Transverse colon (tissue), 4 donors: ENCODE measurements around the gene OLFML2A.

ENCODE experiments used
- CTCF ChIP-seq, 5 experiments: fragments of 200-600 bp in 3 of 5; fragments of 450-650 bp in 2 of 5; sonication (generic) in 3 of 5; IDR thresholded peaks; 1 replicate in 2 of 5; 2 replicates in 3 of 5; pipeline ENCODE4 v1.5.1; 2016 to 2017; ENCODE audit warnings: antibody characterized with exemption in 5 of 5, inconsistent platforms in 3 of 5, mild to moderate bottlenecking in 2 of 5, moderate library complexity in 1 of 5
- EP300 ChIP-seq: sonication (generic); formaldehyde crosslinking; IDR thresholded peaks from one replicate; pipeline ENCODE4 v1.6.1; 2017; ENCODE audit warnings: antibody characterized with exemption, low read depth
- POLR2A ChIP-seq: fragments of 450-650 bp; IDR thresholded peaks from one replicate; pipeline ENCODE4 v1.6.1; 2016; ENCODE audit warnings: antibody characterized with exemption, mild to moderate bottlenecking, moderate library complexity
- POLR2AphosphoS5 ChIP-seq, 3 donors: sonication (generic); formaldehyde crosslinking; IDR thresholded peaks; one replicate each; pipeline ENCODE4 v1.6.1; 2016; ENCODE audit warnings: antibody characterized with exemption in 3 of 3

GRCh38 chr9:124840300-124840833, 63.4 kb downstream of the OLFML2A start:
- TF ChIP-seq CTCF (IDR thresholded peaks at IDR 0.05), result no peak
- TF ChIP-seq POLR2AphosphoS5 (IDR thresholded peaks at IDR 0.05), result no peak
- no peak for TF ChIP-seq POLR2A
- TF ChIP-seq EP300, result no peak
